Measurements from ENCODE around the gene SV2C. TPM values are rescaled to one million over a fixed set of nuclear protein-coding genes. Genes with fewer than 3 reads are reported as not detected.

SV2C gene
- total and polyA plus RNA-seq, 2 of the 13 experiments (the other 11 are each of a cell fraction or from before 2014, with no cell fraction given): not detected

DNA sequence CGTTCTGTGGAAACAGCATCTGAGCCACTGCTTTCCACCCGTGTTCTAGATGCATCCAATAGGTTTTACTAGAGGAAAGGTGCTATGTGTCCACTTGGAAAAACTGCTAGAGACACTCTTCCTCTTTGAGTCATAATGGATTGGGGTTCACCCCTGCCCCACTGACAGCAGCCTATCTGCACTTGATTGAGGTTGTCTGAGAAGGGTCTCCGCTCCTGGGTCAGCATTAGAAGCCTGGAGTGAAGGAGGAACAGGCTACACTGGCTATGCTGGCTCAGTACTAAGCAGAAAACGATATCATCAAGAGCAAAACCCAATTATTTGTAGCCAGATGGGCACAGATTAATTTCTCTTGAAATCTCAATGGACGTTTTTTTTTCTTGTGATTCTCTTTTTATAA is 167.3 kb downstream of the SV2C start:
- in situ Hi-C loops (cut with HindIII; ENCODE audit: extremely low pct_ligation_motif_present, low pct_unique_long_range_greater_than_20kb) (loop anchor here (10.0 kb wide), 1 partner anchor 516 kb away; no protein-coding TSS in a partner anchor), intact Hi-C loops (cut with micrococcal nuclease; ENCODE audit: unreplicated experiment) (no loop called here)
- BruUV-seq (replicated peaks): no TSS peak
- H3K4me1 ChIP-seq (ENCODE audit: insufficient read depth, low read length): no peaks in the 10 kb centered on the region
- H3K79me2 ChIP-seq (ENCODE audit: insufficient read depth, low read length): no peaks in the 10 kb centered on the region
- H2AFZ ChIP-seq (ENCODE audit: low read length): peak overlapping the region; percentile 11
- ChIA-PET CTCF (ENCODE audit: low intra/inter-chr PET ratio, low total read pairs) (no interaction called here), POLR2A (no interaction called here)
- H3K4me2 ChIP-seq (ENCODE audit: low read depth, low read length): no peak overlapping the region
- no peak for TF ChIP-seq CAMTA2 (CRISPR knock-in tag; IDR thresholded peaks at IDR 0.05; ENCODE audit: borderline replicate concordance)
- no peak for TF ChIP-seq NFE2 (CRISPR knock-in tag; IDR thresholded peaks at IDR 0.05)
- no peak overlapping the region for H3K4me3 ChIP-seq (replicated peaks in 1 of 3; ENCODE audit: insufficient read depth in 1 of 3, low read depth in 2 of 3, low read length in 3 of 3)
- H3K9me3 ChIP-seq (ENCODE audit: low read length): no peaks in the 10 kb centered on the region
- no peaks in the 10 kb centered on the region for H4K20me1 ChIP-seq (ENCODE audit: insufficient read depth, low read length)
- H3K27me3 ChIP-seq (ENCODE audit: control insufficient read depth in 1 of 2, insufficient read depth in 2 of 2, low read length in 2 of 2): peaks cover 1 to 6% of the 10 kb centered on the region in 2 experiments; a peak in 2 of 5 replicates
- FAIRE-seq (no peak), DNase-seq (ENCODE audit: low spot score) (no peak), ATAC-seq (no peak)
- 1% methylated on average over 5 of the region's 5 CpGs for WGBS (ENCODE audit: low lambda C conversion rate)
- H3K27ac ChIP-seq (ENCODE audit: extremely low read length, insufficient read depth, low read length): no peak overlapping the region
- H3K36me3 ChIP-seq (replicated peaks in 1 of 2; ENCODE audit: control insufficient read depth in 1 of 2, insufficient read depth in 2 of 2, low read length in 2 of 2): no peaks in the 10 kb centered on the region
- no peak overlapping the region for H3K9ac ChIP-seq (ENCODE audit: insufficient read depth, low read depth, low read length)

- in situ Hi-C loops (cut with HindIII; ENCODE audit: extremely low pct_ligation_motif_present, low pct_unique_long_range_greater_than_20kb): loop anchor here (10.0 kb wide), 1 partner anchor 517 kb away; no protein-coding TSS in a partner anchor
- Histone ChIP-seq H3K4me1 (ENCODE audit: insufficient read depth, low read length) (no peaks in the 10 kb centered on the region), H3K4me3 (replicated peaks in 1 of 3; ENCODE audit: insufficient read depth in 1 of 3, low read depth in 2 of 3, low read length in 3 of 3) (no peak overlapping the region), H2AFZ (ENCODE audit: low read length) (no peak overlapping the region), H3K4me2 (ENCODE audit: low read depth, low read length) (no peak overlapping the region), H4K20me1 (ENCODE audit: insufficient read depth, low read length) (no peaks in the 10 kb centered on the region), H3K9me3 (ENCODE audit: low read length) (no peaks in the 10 kb centered on the region), H3K27ac (ENCODE audit: extremely low read length, insufficient read depth, low read length) (no peak overlapping the region), H3K36me3 (replicated peaks in 1 of 2; ENCODE audit: control insufficient read depth in 1 of 2, insufficient read depth in 2 of 2, low read length in 2 of 2) (no peaks in the 10 kb centered on the region), H3K79me2 (ENCODE audit: insufficient read depth, low read length) (no peaks in the 10 kb centered on the region), H3K27me3 (ENCODE audit: control insufficient read depth in 1 of 2, insufficient read depth in 2 of 2, low read length in 2 of 2) (peaks cover 1 to 10% of the 10 kb centered on the region in 2 experiments; a peak in 2 of 5 replicates), H3K9ac (ENCODE audit: insufficient read depth, low read depth, low read length) (no peak overlapping the region)
- intact Hi-C loops (cut with micrococcal nuclease; ENCODE audit: unreplicated experiment): no loop called here
- POLR2A ChIA-PET: no interaction called here
- 3% methylated on average over 2 of the region's 2 CpGs for WGBS (ENCODE audit: low lambda C conversion rate)
- FAIRE-seq (no peak), ATAC-seq (no peak), DNase-seq (ENCODE audit: low spot score) (no peak)
- no TSS peak for BruUV-seq (replicated peaks)
- CTCF ChIA-PET (ENCODE audit: low intra/inter-chr PET ratio, low total read pairs): no interaction called here
- TF ChIP-seq, protein P1, sequence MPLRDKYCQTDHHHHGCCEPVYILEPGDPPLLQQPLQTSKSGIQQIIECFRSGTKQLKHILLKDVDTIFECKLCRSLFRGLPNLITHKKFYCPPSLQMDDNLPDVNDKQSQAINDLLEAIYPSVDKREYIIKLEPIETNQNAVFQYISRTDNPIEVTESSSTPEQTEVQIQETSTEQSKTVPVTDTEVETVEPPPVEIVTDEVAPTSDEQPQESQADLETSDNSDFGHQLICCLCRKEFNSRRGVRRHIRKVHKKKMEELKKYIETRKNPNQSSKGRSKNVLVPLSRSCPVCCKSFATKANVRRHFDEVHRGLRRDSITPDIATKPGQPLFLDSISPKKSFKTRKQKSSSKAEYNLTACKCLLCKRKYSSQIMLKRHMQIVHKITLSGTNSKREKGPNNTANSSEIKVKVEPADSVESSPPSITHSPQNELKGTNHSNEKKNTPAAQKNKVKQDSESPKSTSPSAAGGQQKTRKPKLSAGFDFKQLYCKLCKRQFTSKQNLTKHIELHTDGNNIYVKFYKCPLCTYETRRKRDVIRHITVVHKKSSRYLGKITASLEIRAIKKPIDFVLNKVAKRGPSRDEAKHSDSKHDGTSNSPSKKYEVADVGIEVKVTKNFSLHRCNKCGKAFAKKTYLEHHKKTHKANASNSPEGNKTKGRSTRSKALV (CRISPR knock-in tag; IDR thresholded peaks at IDR 0.05): no peak
- TF ChIP-seq TBX3 (IDR thresholded peaks at IDR 0.05; ENCODE audit: borderline replicate concordance): no peak
- TF ChIP-seq, protein P2, sequence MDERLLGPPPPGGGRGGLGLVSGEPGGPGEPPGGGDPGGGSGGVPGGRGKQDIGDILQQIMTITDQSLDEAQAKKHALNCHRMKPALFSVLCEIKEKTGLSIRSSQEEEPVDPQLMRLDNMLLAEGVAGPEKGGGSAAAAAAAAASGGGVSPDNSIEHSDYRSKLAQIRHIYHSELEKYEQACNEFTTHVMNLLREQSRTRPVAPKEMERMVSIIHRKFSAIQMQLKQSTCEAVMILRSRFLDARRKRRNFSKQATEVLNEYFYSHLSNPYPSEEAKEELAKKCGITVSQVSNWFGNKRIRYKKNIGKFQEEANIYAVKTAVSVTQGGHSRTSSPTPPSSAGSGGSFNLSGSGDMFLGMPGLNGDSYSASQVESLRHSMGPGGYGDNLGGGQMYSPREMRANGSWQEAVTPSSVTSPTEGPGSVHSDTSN (CRISPR knock-in tag; IDR thresholded peaks at IDR 0.05): no peak
- TF ChIP-seq HIVEP1 (CRISPR knock-in tag; IDR thresholded peaks at IDR 0.05): no peak
- TF ChIP-seq, protein P3, sequence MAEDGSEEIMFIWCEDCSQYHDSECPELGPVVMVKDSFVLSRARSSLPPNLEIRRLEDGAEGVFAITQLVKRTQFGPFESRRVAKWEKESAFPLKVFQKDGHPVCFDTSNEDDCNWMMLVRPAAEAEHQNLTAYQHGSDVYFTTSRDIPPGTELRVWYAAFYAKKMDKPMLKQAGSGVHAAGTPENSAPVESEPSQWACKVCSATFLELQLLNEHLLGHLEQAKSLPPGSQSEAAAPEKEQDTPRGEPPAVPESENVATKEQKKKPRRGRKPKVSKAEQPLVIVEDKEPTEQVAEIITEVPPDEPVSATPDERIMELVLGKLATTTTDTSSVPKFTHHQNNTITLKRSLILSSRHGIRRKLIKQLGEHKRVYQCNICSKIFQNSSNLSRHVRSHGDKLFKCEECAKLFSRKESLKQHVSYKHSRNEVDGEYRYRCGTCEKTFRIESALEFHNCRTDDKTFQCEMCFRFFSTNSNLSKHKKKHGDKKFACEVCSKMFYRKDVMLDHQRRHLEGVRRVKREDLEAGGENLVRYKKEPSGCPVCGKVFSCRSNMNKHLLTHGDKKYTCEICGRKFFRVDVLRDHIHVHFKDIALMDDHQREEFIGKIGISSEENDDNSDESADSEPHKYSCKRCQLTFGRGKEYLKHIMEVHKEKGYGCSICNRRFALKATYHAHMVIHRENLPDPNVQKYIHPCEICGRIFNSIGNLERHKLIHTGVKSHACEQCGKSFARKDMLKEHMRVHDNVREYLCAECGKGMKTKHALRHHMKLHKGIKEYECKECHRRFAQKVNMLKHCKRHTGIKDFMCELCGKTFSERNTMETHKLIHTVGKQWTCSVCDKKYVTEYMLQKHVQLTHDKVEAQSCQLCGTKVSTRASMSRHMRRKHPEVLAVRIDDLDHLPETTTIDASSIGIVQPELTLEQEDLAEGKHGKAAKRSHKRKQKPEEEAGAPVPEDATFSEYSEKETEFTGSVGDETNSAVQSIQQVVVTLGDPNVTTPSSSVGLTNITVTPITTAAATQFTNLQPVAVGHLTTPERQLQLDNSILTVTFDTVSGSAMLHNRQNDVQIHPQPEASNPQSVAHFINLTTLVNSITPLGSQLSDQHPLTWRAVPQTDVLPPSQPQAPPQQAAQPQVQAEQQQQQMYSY (CRISPR knock-in tag; IDR thresholded peaks at IDR 0.05): no peak
- no peak for TF ChIP-seq ZNF253 (CRISPR knock-in tag; IDR thresholded peaks at IDR 0.05; ENCODE audit: borderline replicate concordance)
- TF ChIP-seq ZNF124 (CRISPR knock-in tag; IDR thresholded peaks at IDR 0.05): no peak
- TF ChIP-seq MED1 (CRISPR knock-in tag; IDR thresholded peaks at IDR 0.05): no peak
- no peak for TF ChIP-seq YEATS2 (CRISPR knock-in tag; IDR thresholded peaks at IDR 0.05; ENCODE audit: borderline replicate concordance)
- no peak for TF ChIP-seq ZFP36L1 (CRISPR knock-in tag; IDR thresholded peaks at IDR 0.05)
Measured at GRCh38 chr5:76251656-76252055, 168.5 kb downstream of the SV2C start.
